Parathyroid adenoma (tissue), 2 donors: Measurements from ENCODE around the gene LRRC4C.
"Not testable (repeated sequence)": the region's sequence is repeated elsewhere in the genome, so short reads cannot be mapped to it uniquely, and the experiment has no call there.

Experiments used
- H2AFZ ChIP-seq: fragments of 300-600 bp; sonication (generic); one replicate; pipeline ENCODE4 v1.7.0; 2017; ENCODE audit warnings: antibody characterized with exemption, mild to moderate bottlenecking
- H3K27ac ChIP-seq: fragments of 300-600 bp; sonication (generic); one replicate; pipeline ENCODE4 v1.7.0; 2017
- H3K27me3 ChIP-seq: fragments of 300-600 bp; sonication (generic); one replicate; pipeline ENCODE4 v1.7.0; 2017; ENCODE audit warnings: low read length; ENCODE audit not compliant: control insufficient read depth, insufficient read depth
- H3K36me3 ChIP-seq: fragments of 300-600 bp; sonication (generic); one replicate; pipeline ENCODE4 v1.7.0; 2017; ENCODE audit warnings: low read length; ENCODE audit not compliant: control insufficient read depth, insufficient read depth
- H3K4me1 ChIP-seq: fragments of 300-600 bp; sonication (generic); one replicate; pipeline ENCODE4 v1.7.0; 2017; ENCODE audit warnings: control low read depth
- H3K4me2 ChIP-seq: fragments of 300-600 bp; sonication (generic); one replicate; pipeline ENCODE4 v1.7.0; 2017; ENCODE audit warnings: low read length
- H3K4me3 ChIP-seq: fragments of 300-600 bp; sonication (generic); one replicate; pipeline ENCODE4 v1.7.0; 2017; ENCODE audit warnings: low read depth, low read length
- H3K79me2 ChIP-seq: fragments of 300-600 bp; sonication (generic); one replicate; pipeline ENCODE4 v1.7.0; 2017; ENCODE audit warnings: control low read depth
- H3K9ac ChIP-seq: fragments of 300-600 bp; sonication (generic); one replicate; pipeline ENCODE4 v1.7.0; 2017; ENCODE audit warnings: mild to moderate bottlenecking
- H3K9me3 ChIP-seq: fragments of 300-600 bp; sonication (generic); one replicate; pipeline ENCODE4 v1.7.0; 2017; ENCODE audit warnings: low read length; ENCODE audit not compliant: control insufficient read depth
- TF ChIP-seq, protein P1 (sequence below): fragments of 300-600 bp; sonication (generic); IDR thresholded peaks from one replicate; pipeline ENCODE4 v1.7.0; 2017; ENCODE audit warnings: antibody characterized with exemption, mild to moderate bottlenecking
- donor health status: primary hyperparathyroidism.

LRRC4C gene

GRCh38 chr11:40952479-40952878 lies 507.0 kb downstream of the LRRC4C start:
- H3K4me2 ChIP-seq = no peak overlapping the region

DNA sequence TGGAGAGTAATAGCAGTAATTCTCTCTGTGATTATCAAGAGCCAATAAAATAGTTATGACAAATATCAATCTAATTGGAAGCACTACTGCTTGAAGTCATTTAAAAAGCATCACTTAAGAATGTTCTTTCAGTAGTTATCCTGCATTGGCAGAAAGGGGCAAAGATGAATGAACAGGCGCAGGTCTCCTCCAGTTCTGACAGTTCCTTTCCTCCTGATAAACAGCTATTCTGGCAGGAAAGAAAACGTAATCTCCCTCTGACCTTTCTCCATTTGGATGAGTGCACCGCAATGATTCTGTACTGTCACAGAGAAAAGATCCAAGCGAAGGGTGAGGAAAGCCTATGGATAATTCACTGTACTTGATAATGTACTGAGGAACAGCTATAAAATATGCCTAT lies 521.5 kb downstream of the LRRC4C start:
- Histone ChIP-seq H3K79me2 (no peaks in the 10 kb centered on the region), H3K27me3 (no peaks in the 10 kb centered on the region), H2AFZ (no peak overlapping the region), H3K27ac (no peak overlapping the region), H3K4me1 (no peaks in the 10 kb centered on the region), H3K9me3 (no peaks in the 10 kb centered on the region), H3K4me2 (no peak overlapping the region), H3K4me3 (no peak overlapping the region), H3K36me3 (no peaks in the 10 kb centered on the region), H3K9ac (no peak overlapping the region)
- TF ChIP-seq, protein P1, sequence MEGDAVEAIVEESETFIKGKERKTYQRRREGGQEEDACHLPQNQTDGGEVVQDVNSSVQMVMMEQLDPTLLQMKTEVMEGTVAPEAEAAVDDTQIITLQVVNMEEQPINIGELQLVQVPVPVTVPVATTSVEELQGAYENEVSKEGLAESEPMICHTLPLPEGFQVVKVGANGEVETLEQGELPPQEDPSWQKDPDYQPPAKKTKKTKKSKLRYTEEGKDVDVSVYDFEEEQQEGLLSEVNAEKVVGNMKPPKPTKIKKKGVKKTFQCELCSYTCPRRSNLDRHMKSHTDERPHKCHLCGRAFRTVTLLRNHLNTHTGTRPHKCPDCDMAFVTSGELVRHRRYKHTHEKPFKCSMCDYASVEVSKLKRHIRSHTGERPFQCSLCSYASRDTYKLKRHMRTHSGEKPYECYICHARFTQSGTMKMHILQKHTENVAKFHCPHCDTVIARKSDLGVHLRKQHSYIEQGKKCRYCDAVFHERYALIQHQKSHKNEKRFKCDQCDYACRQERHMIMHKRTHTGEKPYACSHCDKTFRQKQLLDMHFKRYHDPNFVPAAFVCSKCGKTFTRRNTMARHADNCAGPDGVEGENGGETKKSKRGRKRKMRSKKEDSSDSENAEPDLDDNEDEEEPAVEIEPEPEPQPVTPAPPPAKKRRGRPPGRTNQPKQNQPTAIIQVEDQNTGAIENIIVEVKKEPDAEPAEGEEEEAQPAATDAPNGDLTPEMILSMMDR = no peak

More at GRCh38 chr11:40952479-40952878, 507.0 kb downstream of the LRRC4C start:
- Histone ChIP-seq H2AFZ (no peak overlapping the region), H3K9me3 (no peaks in the 10 kb centered on the region), H3K27ac (no peak overlapping the region), H3K27me3 (no peaks in the 10 kb centered on the region), H3K36me3 (no peaks in the 10 kb centered on the region), H3K9ac (no peak overlapping the region), H3K4me1 (no peaks in the 10 kb centered on the region), H3K4me3 (no peak overlapping the region), H3K79me2 (no peaks in the 10 kb centered on the region)
- TF ChIP-seq, protein P1 = no peak

DNA sequence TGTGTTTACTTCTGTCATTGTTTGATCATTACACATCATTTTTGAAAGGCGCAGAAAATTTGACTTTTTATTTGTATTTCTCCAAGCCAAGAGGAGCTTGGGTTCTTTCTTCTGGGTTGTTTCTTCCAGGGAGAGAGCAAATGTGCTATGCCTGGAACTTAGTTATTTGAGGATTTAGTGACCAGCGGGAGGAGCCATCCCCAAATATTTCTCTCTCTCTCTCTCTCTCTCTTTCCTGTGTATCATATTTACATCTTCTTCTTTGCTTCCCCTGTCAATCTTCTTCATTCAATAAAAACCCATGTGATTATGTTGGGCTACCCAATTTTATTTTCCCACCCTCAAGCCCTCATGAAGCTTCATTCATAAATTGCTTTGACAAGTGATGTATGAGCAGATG lies 534.5 kb downstream of the LRRC4C start:
- H3K4me2 ChIP-seq = no peak overlapping the region
- no peaks in the 10 kb centered on the region for H3K4me1 ChIP-seq
- TF ChIP-seq, protein P1 = no peak

GRCh38 chr11:40921246-40921645 lies 538.2 kb downstream of the LRRC4C start:
- Histone ChIP-seq H3K27ac (no peak overlapping the region), H3K79me2 (no peaks in the 10 kb centered on the region), H3K9ac (no peak overlapping the region), H3K4me2 (no peak overlapping the region), H3K9me3 (no peaks in the 10 kb centered on the region), H3K4me3 (no peak overlapping the region), H3K36me3 (no peaks in the 10 kb centered on the region), H3K27me3 (no peaks in the 10 kb centered on the region), H3K4me1 (no peaks in the 10 kb centered on the region), H2AFZ (no peak overlapping the region)
- TF ChIP-seq, protein P1 = no peak

More for the DNA sequence above, 534.5 kb downstream of the LRRC4C start:
- Histone ChIP-seq H3K36me3 (no peaks in the 10 kb centered on the region), H3K27me3 (no peaks in the 10 kb centered on the region), H2AFZ (no peak overlapping the region), H3K9ac (no peak overlapping the region), H3K9me3 (no peaks in the 10 kb centered on the region), H3K79me2 (no peaks in the 10 kb centered on the region), H3K4me3 (no peak overlapping the region), H3K27ac (no peak overlapping the region)

DNA sequence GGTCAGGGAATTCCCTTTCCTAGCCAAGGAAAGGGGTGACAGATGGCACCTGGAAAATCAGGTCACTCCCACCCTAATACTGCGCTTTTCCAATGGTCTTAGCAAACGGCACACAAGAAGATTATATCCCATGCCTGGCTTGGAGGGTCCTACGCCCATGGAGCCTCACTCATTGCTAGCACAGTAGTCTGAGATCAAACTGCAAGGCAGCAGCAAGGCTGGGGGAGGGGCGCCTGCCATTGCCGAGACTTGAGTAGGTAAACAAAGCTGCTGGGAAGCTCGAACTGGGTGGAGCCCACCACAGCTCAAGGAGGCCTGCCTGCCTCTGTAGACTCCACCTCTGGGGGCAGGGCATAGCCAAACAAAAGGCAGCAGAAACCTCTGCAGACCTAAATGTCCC lies 548.7 kb downstream of the LRRC4C start:
- H3K27ac ChIP-seq, H3K4me1 ChIP-seq, H3K79me2 ChIP-seq, H3K9me3 ChIP-seq, H3K4me2 ChIP-seq, H2AFZ ChIP-seq, H3K9ac ChIP-seq, H3K4me3 ChIP-seq, H3K36me3 ChIP-seq, H3K27me3 ChIP-seq: not testable (repeated sequence)
